NOMO-1 (cell line): ENCODE results near the gene HJV.
"Not testable (repeated sequence)": the region's sequence is repeated elsewhere in the genome, so short reads cannot be mapped to it uniquely, and the experiment has no call there.

Experiments
- DNase-seq, 2 experiments: peaks; one replicate each; lab custom pipeline; 2025; ENCODE audit not compliant: unreplicated experiment in 2 of 2; lab: John Stamatoyannopoulos, UW

HJV gene, protein sequence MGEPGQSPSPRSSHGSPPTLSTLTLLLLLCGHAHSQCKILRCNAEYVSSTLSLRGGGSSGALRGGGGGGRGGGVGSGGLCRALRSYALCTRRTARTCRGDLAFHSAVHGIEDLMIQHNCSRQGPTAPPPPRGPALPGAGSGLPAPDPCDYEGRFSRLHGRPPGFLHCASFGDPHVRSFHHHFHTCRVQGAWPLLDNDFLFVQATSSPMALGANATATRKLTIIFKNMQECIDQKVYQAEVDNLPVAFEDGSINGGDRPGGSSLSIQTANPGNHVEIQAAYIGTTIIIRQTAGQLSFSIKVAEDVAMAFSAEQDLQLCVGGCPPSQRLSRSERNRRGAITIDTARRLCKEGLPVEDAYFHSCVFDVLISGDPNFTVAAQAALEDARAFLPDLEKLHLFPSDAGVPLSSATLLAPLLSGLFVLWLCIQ

DNA sequence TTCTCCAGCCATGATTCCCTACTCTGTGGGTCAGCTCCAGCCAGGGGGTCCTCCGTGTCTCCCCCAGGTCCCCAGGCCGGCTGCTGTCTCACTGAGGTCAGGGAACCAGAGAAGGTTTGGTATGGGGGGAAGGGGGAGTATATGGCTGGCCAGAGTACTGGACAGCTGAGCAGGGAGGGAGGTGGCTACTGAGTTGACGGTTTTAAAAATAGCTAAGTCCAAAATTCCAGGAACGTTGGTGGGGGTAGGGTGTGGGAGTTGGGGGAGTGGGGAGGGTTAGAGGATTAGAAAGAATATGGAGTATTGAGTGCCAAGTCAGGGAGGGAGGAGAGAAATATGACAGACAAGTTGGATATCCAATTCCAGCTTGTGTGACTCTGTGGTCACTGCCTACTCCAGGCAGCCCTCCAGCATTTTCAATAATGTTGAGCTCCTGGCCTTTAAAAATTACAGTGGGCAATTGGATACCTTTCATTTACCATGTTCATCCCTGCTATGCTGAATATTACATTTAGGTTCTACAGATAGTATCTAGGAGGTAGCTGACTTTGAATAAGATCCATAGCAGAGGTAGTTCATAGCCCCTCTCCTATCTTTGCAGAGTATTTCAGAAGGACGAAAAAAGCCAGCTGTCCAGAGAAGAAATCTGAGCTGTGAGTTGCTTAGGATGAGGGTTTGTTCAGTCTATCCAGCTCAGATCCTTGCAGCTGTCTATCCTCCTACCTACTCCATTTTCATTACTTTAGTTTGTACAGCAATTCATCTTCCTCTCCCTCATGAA is at the start of gene HJV:
TSS of gene HJV (minus strand) at position 114 of the 781 bp plus-strand sequence. CDS start 1,504 bp downstream, outside the sequence.
- DNase-seq: no peak

DNA sequence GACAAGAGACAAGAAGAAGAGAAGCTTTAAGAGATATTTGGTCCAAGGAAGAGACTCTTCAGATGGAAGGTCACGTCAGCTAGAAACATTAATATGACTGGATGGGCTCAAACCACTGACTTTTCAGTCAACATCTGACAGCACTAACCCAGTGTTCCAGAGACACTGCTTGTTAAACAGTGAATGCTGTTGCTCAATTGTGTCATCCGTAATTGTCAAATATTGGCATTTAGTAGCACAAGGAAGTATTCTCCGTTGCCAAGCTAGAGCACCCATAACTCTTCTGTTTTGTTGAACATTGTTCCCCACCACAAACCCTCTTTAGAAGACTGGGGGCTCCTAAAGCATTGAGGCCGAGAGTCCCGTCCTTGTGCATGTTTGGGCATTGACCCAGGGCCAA is 37.6 kb upstream of the HJV start:
- not testable (repeated sequence) for DNase-seq

DNA sequence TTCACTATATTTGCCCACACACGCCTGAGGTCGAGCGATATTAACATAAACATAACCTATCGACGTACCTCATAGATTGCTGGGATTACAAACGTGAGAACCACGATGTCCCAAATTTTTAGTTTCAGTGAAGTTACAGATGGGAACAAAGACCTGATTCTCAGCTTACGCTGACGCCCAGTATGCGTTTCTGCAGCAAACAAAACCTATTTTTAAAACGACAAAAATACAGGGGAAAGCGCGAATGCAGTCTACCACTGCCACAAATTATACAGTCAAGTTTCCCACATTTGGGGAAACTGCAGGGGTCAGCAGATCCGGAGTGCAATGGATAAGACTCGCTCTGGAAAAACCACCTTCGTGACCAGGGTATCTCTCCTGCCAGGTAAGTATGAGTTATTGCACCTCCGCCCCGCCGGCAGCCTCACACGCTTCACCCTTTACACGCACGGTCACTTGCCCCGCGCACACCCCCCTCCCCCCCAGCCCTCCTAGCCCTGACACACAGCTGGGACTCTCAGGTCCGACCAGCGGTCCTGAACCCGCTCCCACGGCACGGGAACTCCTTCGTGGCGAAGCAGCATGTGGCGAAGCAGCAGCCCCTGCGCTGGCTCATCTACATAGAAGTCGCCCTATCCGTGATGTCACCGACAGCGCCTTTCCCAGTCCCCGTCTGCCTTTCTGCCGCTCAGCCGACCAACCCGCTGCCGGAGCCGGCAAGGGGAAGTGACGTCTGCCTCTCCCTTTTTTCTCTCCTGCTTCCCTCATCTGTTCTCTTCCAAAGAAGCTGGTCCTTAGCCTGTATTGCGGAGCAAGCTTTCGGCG is 30.5 kb upstream of the HJV start:
- DNase-seq: peak; percentile 58 to 59

DNA sequence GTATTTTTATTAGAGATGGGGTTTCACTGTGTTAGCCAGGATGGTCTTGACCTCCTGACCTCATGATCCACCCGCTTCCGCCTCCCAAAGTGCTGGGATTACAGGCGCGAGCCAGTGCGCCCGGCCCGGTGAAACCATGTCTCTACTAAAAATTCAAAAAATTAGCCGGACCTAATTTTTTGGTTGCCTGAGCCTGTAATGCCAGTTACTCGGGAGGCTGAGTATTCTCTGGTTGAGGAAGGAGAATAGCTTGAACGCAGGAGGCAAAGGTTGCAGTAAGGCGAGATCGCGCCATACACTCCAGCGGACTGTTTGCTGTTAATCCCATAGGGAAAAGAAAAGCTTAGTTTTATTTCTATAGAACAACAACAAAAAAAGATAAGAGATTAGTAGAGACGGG is 29.9 kb upstream of the HJV start:
- DNase-seq: no peak

DNA sequence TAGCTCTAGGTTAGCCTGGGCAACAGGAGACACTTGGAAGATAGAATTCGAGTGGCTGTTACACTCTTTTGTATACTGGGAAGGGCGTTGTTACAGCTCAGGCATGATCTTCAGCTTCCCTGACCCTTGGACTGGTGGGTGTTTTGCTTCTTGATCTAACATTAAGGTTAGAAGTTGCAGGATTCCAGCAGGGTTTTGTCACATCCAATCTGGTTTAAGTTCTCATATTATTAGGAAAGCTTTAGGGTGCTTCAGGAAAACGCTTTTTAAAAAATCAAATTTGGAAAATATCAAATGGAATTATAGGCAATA is 29.1 kb upstream of the HJV start:
- DNase-seq: not testable (repeated sequence)

DNA sequence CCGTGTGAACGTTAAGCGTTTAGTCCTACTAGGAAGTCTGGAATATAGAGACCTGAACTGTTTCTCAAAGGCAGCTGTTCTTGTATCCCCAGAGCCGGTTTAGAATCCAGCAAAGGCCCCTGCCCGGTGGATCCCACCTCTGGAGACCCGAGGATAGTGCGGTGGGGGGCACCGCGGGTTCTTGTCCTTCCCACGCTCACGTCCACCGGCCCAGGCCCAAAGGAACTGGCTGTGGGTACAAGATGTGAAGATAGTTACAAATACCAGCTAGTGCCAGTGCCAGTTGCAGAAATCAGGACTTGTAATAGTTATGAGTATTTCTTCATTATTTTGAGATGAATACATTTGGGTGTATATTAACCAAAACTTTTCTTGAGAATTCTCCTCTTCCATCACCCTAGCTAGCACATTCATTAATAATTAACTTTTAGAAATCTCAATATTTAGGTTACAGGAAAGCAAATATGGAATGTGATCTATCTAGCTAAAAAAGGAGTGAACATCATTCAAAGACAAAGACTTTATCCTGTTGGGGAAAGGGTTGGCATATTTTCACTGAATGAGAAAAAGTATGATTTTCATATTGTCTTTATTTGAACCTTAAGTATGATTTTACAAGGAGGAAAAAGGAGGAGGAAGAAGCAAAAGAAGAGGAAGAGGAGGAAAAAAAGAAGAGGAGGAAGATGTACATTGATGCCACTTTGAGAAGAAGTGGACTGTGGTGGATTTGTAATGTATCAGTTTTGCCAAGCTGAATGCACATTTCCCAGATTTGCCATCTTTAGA is 28.5 kb upstream of the HJV start:
- DNase-seq: not testable (repeated sequence)

DNA sequence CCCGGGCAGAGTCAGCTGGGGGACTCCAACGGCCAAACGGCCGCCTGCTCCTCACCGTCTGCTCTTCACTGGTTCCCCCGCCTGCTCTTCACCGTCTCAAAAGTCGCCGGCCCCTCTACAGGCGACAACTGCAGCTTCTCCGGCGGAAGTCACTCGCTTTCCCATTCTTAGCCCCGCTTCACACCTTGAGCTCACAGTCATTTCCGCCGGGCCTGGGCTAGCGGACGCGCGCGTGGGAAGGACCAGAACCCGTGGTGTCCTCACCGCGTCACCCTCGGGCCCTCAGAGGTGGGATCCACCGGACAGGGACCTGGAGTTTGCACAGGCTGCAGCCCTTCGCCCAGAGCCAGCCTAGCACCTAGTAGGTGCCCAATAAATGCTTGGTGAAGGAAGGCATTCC is 27.9 kb upstream of the HJV start:
- no peak for DNase-seq

DNA sequence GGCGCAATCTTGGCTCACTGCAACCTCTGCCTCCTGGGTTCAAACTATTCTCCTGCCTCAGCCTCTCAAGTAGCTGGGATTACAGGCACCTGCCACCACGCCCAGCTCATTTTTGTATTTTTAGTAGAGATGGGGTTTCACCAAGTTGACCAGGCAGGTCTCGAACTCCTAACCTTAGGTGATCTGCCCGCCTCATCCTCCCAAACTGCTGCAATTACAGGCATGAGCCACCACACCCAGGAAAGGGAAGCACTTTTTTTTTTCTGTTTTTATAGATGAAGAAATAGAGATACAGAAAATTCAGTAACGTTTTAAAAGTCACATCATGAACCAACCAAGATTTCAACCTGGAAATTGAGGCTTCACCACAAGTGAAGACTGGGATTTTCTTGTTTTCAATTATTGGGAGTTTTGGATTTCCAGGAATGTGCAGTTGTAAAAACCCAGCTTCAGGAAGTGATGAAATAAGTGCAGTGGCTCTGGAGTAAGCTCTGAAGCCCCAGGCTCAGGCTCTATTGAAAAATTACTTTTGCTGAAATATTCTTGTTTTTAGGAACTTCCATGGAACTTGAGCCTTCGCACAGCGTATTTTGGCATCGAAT is 27.1 kb upstream of the HJV start:
- DNase-seq: not testable (repeated sequence)

DNA sequence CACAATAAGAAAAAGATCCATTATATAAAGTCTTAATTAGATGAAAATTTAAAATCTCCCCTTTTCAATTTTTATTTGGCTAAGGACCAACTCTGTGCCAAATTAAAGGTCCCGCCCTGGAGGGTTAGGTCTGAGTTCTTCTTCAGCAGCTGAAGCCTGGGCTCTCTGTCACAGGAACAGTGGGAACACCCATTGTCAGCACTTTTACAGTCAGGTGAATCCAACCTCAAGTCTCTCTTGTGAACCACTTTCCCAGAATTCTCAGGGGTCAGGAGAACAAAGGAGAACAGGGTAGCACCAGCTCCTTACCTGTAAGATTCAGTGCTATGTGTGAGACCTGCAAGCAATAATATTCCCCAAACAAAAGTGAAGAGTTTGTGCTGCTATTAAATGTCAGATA is 25.1 kb upstream of the HJV start:
- DNase-seq: no peak

DNA sequence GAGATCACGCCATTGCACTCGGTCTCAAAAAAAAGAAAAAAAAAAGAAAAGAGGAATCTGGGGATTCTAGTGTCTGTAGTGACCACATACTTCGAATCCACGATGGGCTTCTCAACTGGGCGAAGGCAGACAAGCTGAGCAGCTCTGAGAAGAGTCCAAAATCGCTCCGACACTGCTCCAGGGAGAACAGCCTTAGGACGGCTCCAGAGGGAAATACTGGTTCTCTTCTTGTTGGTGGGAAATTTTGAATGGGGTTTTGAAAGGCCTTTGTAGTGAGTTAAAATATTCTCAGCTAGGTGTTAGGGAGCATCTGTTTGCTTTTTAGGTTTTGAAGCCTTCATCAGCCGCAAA is 18.3 kb upstream of the HJV start:
- DNase-seq: no peak

DNA sequence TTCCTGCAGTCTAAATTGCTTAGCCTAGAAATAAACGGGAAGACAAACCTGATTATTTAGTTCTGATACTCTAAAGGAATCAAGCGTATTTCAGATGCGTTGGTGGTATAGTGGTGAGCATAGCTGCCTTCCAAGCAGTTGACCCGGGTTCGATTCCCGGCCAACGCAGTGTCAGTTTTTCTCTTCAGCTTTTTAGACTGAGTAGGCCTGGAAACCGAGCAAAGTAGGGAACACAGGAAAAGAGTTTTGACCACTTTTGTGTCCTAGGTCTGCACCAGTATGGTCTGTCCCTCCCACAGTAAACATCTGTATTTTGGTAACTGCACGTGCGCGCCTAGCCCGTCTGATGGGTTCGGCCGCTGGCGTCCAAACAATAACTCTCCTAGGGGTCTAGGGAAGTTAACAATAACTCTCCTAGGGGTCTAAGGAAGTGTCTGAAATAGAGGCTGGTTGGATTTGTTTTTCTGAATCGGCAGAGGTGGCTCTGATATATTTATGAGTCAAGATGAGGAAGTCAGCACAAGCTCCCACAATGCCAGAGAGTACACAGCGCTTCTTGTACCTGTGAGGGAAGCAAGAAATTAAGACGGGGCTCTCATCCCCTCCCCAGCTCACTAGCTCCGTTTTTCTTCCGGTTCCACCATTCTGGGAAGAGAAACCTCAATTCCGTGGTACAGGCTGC is 15.6 kb upstream of the HJV start:
- peak; percentile 67 to 80 for DNase-seq

DNA sequence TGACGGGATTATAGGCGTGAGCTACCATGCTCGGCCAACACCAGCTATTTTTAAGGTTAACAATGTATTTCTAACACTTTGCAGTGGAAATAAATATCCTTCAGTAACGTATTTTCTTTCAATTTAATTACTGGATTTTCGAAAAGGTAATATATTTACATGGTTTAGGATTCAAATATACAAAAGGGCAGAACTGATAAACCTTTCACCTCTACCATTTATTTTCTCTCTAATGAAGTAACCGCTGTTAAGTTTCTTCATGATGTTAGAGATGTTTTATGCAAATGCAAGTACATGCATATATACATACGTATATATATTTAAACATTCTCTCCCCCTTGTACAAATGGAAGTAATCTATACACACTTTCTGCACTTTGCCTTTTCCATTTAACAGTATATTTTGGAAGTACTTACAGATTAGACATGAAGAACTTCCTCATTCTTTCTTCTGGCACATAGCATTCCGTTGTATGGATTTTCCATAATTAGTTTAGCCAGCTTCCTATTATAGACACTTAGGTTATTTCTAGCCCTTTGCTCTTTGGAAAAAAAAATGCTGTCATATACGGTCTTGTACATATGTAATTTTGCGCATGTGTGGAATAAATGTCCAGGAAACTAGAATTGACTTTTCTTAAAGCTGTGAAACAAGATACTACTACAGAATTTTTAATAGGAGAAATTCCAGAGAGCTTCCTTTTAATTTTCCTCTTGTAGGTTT is 14.9 kb upstream of the HJV start:
- DNase-seq: peak in 1 of 2 experiments; percentile 80

DNA sequence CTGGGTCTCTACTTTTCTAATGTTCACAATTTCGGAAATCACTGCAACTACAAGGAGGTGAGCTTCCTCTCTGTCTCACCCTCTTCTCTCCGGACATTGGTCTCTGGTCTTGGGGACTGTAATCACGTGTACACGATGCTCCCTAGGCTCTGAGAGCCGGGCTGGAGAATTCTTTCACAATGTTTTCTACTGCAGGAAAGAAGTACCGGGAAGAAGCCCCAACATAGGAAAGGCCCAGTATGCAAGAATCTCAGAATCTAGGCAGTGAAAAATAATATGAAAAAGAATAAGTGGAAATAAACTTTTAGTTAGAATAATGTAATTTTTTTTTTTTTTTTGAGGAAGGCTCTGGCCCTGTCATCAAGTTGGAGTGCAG is 13.5 kb upstream of the HJV start:
- DNase-seq: peak; percentile 29 to 54

DNA sequence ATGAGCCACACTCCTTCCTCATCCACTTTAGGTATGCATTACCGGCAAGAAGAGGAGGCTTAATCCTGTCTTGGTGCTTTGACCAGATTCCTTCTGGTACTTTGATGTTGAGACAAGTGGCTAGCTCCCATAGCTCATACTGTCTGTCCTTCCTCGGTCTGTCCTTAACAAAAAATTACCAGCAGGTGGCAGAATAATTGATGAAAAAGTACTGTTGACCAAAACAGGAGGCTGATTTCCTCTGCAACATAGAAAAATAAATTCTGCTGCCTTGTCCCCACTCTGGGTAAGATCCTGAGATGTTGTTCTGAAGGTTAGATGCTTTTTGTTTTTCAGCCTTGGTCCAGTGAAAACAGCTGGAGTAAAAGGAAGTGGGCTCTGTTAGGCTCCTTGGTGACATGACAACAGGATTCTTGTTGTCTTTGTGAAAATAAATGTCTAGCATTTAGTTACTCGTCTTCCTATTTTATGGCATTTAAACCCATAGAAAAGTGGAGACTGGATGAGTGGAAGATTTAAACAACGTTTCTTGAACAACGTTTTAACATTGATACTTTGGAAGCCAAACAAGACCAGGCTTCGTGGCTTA is 11.2 kb upstream of the HJV start:
- peak in 1 of 2 experiments; percentile 54 for DNase-seq

DNA sequence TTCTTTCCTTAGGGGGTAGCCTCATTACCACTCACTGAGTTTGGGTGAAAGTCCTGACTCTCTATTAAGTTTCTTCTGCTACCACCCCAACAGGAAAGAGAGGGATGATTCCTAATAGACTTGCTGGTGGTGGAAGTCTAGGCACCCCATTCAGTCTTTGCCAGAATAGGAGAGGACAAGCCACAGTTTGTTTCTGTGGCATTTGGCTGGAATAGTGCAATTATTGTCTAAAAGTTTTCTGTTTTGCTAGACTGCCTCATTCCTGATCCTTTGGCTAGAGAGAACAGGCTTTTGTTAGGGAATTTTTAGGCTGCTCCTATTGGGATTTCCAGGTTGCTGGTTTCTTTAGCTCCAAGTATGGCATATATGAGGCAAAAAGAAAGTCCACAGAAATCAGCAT is 9.9 kb upstream of the HJV start:
- DNase-seq: no peak

DNA sequence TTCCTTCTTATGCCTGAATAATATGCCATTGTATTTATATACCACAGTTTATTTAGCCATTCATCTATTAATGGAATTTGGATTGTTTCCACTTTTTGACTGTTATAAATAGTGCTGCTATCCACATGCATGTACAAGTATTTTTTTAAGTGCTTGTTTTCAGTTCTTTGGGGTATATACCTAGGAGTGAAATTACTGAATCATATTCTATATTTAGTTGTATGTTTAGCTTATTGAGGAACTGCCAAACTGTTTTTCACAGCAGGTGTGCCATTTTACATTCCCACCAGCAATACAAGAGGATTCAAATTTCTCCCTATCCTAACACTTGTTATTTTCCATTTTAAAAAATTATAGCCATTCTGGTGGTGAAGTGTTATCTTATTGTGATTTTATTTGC is 7.6 kb upstream of the HJV start:
- no peak for DNase-seq

DNA sequence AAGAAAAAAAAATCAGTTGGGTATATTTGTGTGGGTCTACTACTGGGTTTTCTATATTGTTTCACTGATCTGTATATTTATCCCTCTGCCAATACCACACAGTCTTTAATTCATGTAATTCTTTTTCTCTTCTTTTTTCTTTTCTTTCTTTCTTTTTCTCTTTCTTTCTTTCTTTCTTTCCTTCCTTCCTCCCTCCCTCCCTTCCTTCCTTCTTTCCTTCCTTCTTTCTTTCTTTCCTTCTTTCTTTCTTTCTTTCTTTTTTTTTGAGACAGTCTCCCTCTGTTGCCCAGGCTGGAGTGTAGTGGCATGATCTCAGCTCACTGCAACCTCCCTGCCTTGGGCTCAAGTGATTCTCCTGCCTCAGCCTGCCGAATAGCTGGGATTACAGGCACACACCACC is 5.1 kb upstream of the HJV start:
- DNase-seq: not testable (repeated sequence)

DNA sequence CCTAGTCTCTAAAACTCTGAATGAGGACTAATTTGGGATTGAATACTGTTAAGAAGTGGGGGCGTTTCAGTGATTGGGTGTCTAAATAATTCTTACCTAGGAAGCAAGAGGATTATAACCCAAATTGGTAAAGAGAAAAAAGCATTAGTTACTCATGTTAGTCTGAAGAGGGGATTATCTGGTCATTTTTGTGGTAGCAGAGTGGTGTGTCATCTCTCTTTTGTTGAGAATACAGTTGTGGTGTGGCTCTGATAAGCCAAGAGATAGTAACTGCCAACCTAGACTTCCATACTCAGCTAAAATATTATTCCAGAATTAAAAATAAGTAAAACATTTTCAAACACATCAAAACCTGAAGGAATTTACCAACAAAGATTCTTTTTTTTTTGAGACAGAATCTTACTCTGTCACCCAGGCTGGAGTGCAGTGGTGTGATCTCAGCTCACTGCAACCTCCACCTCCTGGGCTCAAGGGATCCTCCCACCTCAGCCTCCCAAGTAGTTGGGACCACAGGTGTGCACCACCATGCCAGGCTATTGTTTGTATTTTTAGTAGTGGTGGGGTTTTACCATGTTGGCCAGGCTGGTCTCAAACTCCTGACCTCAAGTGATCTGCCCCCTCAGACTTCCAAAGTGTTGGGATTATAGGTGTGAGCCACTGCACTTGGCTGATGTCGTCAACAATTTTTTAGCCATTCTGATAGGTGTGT is 4.4 kb upstream of the HJV start:
- DNase-seq: not testable (repeated sequence)
